Neuronal stem cell (in vitro differentiated cells): Measurements from ENCODE around the gene GPR65.

Source experiments
- DNase-seq: peaks from one replicate; pipeline ENCODE4 v3.0.0-alpha.2; 2013; ENCODE audit warnings: low spot score
- H2AFZ ChIP-seq: one replicate; pipeline ENCODE4 v1.6.1; 2013; ENCODE audit warnings: mild to moderate bottlenecking, low read length, inconsistent platforms
- H2AK5ac ChIP-seq: 2 replicates; pipeline ENCODE4 v1.6.1; 2013; ENCODE audit warnings: low read depth, mild to moderate bottlenecking, inconsistent platforms, low read length, moderate library complexity, mixed read lengths
- H2BK120ac ChIP-seq: 2 replicates; pipeline ENCODE4 v1.6.1; 2013; ENCODE audit warnings: low read depth, mild to moderate bottlenecking, inconsistent platforms, low read length, moderate library complexity, mixed read lengths
- H2BK12ac ChIP-seq: one replicate; pipeline ENCODE4 v1.6.1; 2013; ENCODE audit warnings: low read length, inconsistent platforms
- H2BK15ac ChIP-seq: 2 replicates; pipeline ENCODE4 v1.6.1; 2013; ENCODE audit warnings: mild to moderate bottlenecking, low read length, inconsistent platforms, mixed read lengths
- H2BK5ac ChIP-seq: one replicate; pipeline ENCODE4 v1.6.1; 2013; ENCODE audit warnings: inconsistent platforms, mild to moderate bottlenecking, low read length, moderate library complexity
- H3K14ac ChIP-seq: one replicate; pipeline ENCODE4 v1.6.1; 2013; ENCODE audit warnings: low read length, inconsistent platforms
- H3K18ac ChIP-seq: 2 replicates; pipeline ENCODE4 v1.6.1; 2013; ENCODE audit warnings: low read length, inconsistent platforms
- H3K23ac ChIP-seq: 2 replicates; pipeline ENCODE4 v1.6.1; 2013; ENCODE audit warnings: low read depth, mild to moderate bottlenecking, mixed read lengths, low read length, inconsistent platforms; ENCODE audit not compliant: poor library complexity
- H3K27ac ChIP-seq: replicated peaks from 3 replicates; pipeline ENCODE4 v1.5.1; 2013; ENCODE audit warnings: low read length, inconsistent platforms
- H3K27me3 ChIP-seq, 3 experiments: 2 replicates each; pipeline ENCODE4 v1.6.1; 2013; ENCODE audit warnings: low read length in 3 of 3, mild to moderate bottlenecking in 2 of 3, inconsistent platforms in 1 of 3, low read depth in 1 of 3, mixed read lengths in 1 of 3, moderate library complexity in 1 of 3; ENCODE audit not compliant: control insufficient read depth in 3 of 3, insufficient read depth in 3 of 3
- H3K36me3 ChIP-seq, 2 donors: replicated peaks in 1 of 2; 2 replicates each; pipeline ENCODE4 v1.6.1; 2013; ENCODE audit warnings: low read length in 2 of 2; ENCODE audit not compliant: control insufficient read depth in 2 of 2, insufficient read depth in 2 of 2
- H3K4ac ChIP-seq: 2 replicates; pipeline ENCODE4 v1.6.1; 2013; ENCODE audit warnings: inconsistent platforms, mild to moderate bottlenecking, low read length, moderate library complexity
- H3K4me1 ChIP-seq, 2 donors: 1 replicate in 1 of 2; 2 replicates in 1 of 2; pipeline ENCODE4 v1.6.1; 2013; ENCODE audit warnings: low read length in 2 of 2, low read depth in 1 of 2; ENCODE audit not compliant: control insufficient read depth in 2 of 2, insufficient read depth in 1 of 2
- H3K4me2 ChIP-seq: one replicate; pipeline ENCODE4 v1.6.1; 2013; ENCODE audit warnings: mild to moderate bottlenecking, low read length, inconsistent platforms; ENCODE audit not compliant: insufficient read depth, poor library complexity, severe bottlenecking
- H3K4me3 ChIP-seq, 2 donors: 2 replicates each; pipeline ENCODE4 v1.5.1; 2013; ENCODE audit warnings: low read length in 2 of 2, mild to moderate bottlenecking in 2 of 2, inconsistent platforms in 1 of 2, moderate library complexity in 1 of 2
- H3K79me1 ChIP-seq: one replicate; pipeline ENCODE4 v1.6.1; 2013; ENCODE audit warnings: low read depth, mild to moderate bottlenecking, inconsistent platforms, low read length, moderate library complexity
- H3K9ac ChIP-seq: one replicate; pipeline ENCODE4 v1.6.1; 2013; ENCODE audit warnings: mild to moderate bottlenecking, low read depth, low read length, inconsistent platforms; ENCODE audit not compliant: poor library complexity
- H3K9me3 ChIP-seq, 2 donors: replicated peaks in 1 of 2; 2 replicates each; pipeline versions ENCODE3 to v1.6.1; 2013; ENCODE audit warnings: low read length in 2 of 2, mild to moderate bottlenecking in 2 of 2, inconsistent platforms in 1 of 2, low read depth in 1 of 2, mixed read lengths in 1 of 2, moderate library complexity in 1 of 2; ENCODE audit not compliant: control insufficient read depth in 2 of 2, insufficient read depth in 1 of 2
- H4K8ac ChIP-seq: one replicate; pipeline ENCODE4 v1.6.1; 2013; ENCODE audit warnings: low read depth, mild to moderate bottlenecking, inconsistent platforms, low read length, moderate library complexity
- H4K91ac ChIP-seq: one replicate; pipeline ENCODE4 v1.6.1; 2013; ENCODE audit warnings: low read length, low read depth, mild to moderate bottlenecking, inconsistent platforms; ENCODE audit not compliant: poor library complexity
- WGBS, 2 donors: extraction: QIAGEN DNeasy Blood & Tissue Kit; methylation state at CpG; one replicate each; pipeline ENCODE4 v1.1.7; 2013; ENCODE audit warnings: missing lambda C conversion rate in 2 of 2, mixed read lengths in 1 of 2; ENCODE audit not compliant: insufficient read length in 2 of 2, insufficient replicate concordance in 1 of 2; ENCODE audit errors: extremely low coverage in 2 of 2; 5-methylcytosine and 5-hydroxymethylcytosine counted together

GPR65 gene

GRCh38 chr14:88029500-88029899, 24.6 kb downstream of the GPR65 start:
- no CpG with 5 or more reads among the region's 2 CpGs for WGBS, 2 donors

GRCh38 chr14:88030079-88030478, 25.1 kb downstream of the GPR65 start:
- H3K4ac ChIP-seq, result no peak overlapping the region
- no peak overlapping the region for H3K27ac ChIP-seq
- no peak overlapping the region for H2BK5ac ChIP-seq
- no peak overlapping the region for H2AK5ac ChIP-seq
- H4K8ac ChIP-seq, result no peak overlapping the region
- H3K4me1 ChIP-seq, result no peaks in the 10 kb centered on the region
- H2BK120ac ChIP-seq, result no peak overlapping the region
- no peaks in the 10 kb centered on the region for H3K36me3 ChIP-seq
- no peak overlapping the region for H2AFZ ChIP-seq
- DNase-seq, result no peak
- WGBS, 2 donors, result no CpG with 5 or more reads among the region's 1 CpG
- no peak overlapping the region for H3K4me2 ChIP-seq
- no peak overlapping the region for H3K23ac ChIP-seq
- no peak overlapping the region for H3K18ac ChIP-seq
- H4K91ac ChIP-seq, result no peak overlapping the region
- no peak overlapping the region for H3K9ac ChIP-seq
- no peak overlapping the region for H2BK15ac ChIP-seq
- H3K9me3 ChIP-seq, result no peaks in the 10 kb centered on the region
- no peak overlapping the region for H3K14ac ChIP-seq
- no peak overlapping the region for H2BK12ac ChIP-seq
- no peak overlapping the region for H3K4me3 ChIP-seq
- H3K79me1 ChIP-seq, result no peaks in the 10 kb centered on the region
- H3K27me3 ChIP-seq, result peaks cover 0 to 2% (median 0%) of the 10 kb centered on the region in 3 experiments

More at GRCh38 chr14:88029500-88029899, 24.6 kb downstream of the GPR65 start:
- Histone ChIP-seq H2BK15ac (no peak overlapping the region), H3K4me2 (no peak overlapping the region), H3K4ac (no peak overlapping the region), H2AFZ (no peak overlapping the region), H3K18ac (no peak overlapping the region), H3K4me3 (no peak overlapping the region), H4K8ac (no peak overlapping the region), H3K23ac (no peak overlapping the region), H3K79me1 (no peaks in the 10 kb centered on the region), H3K27ac (no peak overlapping the region), H4K91ac (no peak overlapping the region), H2BK12ac (no peak overlapping the region), H3K9ac (no peak overlapping the region), H2BK120ac (no peak overlapping the region), H3K27me3 (peaks cover 0 to 2% (median 0%) of the 10 kb centered on the region in 3 experiments), H2BK5ac (no peak overlapping the region), H3K9me3 (no peaks in the 10 kb centered on the region), H2AK5ac (no peak overlapping the region), H3K14ac (no peak overlapping the region), H3K36me3 (no peaks in the 10 kb centered on the region), H3K4me1 (no peaks in the 10 kb centered on the region)
- DNase-seq, result no peak

DNA sequence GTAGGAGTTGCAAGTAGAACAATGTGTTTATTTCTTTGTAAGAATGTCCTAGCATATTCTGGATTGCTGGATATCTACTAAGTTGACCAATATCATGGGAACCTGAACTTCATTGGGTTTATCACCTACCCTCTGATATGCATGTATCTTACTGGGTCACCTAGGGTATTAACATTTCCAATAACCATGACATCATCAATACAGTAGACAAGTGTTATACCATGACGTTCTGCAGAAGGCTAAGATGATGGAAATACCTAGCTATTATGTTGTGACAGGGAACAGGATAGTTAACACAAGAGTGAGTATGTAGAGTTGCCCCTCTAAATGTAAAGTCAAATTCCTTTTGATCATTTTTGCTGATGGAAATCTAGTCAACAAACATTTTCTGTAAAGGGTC, 26.0 kb downstream of the GPR65 start:
- H2AFZ ChIP-seq, result no peak overlapping the region
- WGBS, 2 donors, result no CpG with 5 or more reads among the region's 1 CpG
- no peak overlapping the region for H3K4me2 ChIP-seq
- no peak overlapping the region for H2BK12ac ChIP-seq
- H2BK120ac ChIP-seq, result no peak overlapping the region
- H2BK15ac ChIP-seq, result no peak overlapping the region
- H3K27me3 ChIP-seq, result peaks cover 0 to 2% (median 0%) of the 10 kb centered on the region in 3 experiments
- no peak overlapping the region for H3K14ac ChIP-seq
- H2BK5ac ChIP-seq, result no peak overlapping the region
- no peak overlapping the region for H3K9ac ChIP-seq
- H3K4ac ChIP-seq, result no peak overlapping the region
- H2AK5ac ChIP-seq, result no peak overlapping the region
- H3K9me3 ChIP-seq, result no peaks in the 10 kb centered on the region
- H3K36me3 ChIP-seq, result no peaks in the 10 kb centered on the region
- no peak overlapping the region for H3K27ac ChIP-seq
- no peaks in the 10 kb centered on the region for H3K4me1 ChIP-seq
- H3K4me3 ChIP-seq, result no peak overlapping the region
- no peak overlapping the region for H3K23ac ChIP-seq
- no peak overlapping the region for H4K91ac ChIP-seq
- no peaks in the 10 kb centered on the region for H3K79me1 ChIP-seq
- H4K8ac ChIP-seq, result no peak overlapping the region
- DNase-seq, result no peak
- H3K18ac ChIP-seq, result no peak overlapping the region

DNA sequence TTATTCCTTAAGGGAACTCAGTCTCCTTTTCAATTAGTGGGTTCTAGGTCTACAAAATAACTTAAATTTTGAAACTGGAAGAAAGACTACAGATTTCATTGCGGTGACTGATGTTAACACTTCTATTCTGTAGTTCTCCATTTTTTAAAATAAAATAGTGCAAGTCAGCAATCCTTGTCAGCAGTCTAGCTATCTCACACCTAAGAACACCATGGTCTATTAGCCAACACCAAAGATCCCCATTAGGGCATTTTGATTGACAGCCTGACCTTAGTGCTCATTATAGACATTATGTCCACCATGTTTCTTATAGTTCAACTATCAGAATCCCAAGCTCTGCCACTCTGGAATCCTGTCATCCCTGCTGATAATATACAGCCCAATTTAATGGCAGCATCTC, 27.4 kb downstream of the GPR65 start:
- H3K4me1 ChIP-seq, result peaks cover under 1 to 3% of the 10 kb centered on the region in 2 donors
- no peak overlapping the region for H2BK5ac ChIP-seq
- H2BK12ac ChIP-seq, result no peak overlapping the region
- no peak overlapping the region for H2BK15ac ChIP-seq
- H3K27me3 ChIP-seq, result peaks cover 0 to 2% (median 0%) of the 10 kb centered on the region in 3 experiments
- no peak for DNase-seq
- H3K23ac ChIP-seq, result no peak overlapping the region
- H4K91ac ChIP-seq, result no peak overlapping the region
- H3K4ac ChIP-seq, result no peak overlapping the region
- H4K8ac ChIP-seq, result no peak overlapping the region
- no peaks in the 10 kb centered on the region for H3K9me3 ChIP-seq
- H2BK120ac ChIP-seq, result no peak overlapping the region
- H3K18ac ChIP-seq, result no peak overlapping the region
- H2AK5ac ChIP-seq, result no peak overlapping the region
- H3K9ac ChIP-seq, result no peak overlapping the region
- no peak overlapping the region for H3K14ac ChIP-seq
- no peaks in the 10 kb centered on the region for H3K79me1 ChIP-seq
- no peak overlapping the region for H3K4me3 ChIP-seq
- H3K36me3 ChIP-seq, result no peaks in the 10 kb centered on the region
- no peak overlapping the region for H2AFZ ChIP-seq
- WGBS, 2 donors, result no CpG with 5 or more reads among the region's 1 CpG
- no peak overlapping the region for H3K4me2 ChIP-seq
- no peak overlapping the region for H3K27ac ChIP-seq
